Mesodermal cell (in vitro differentiated cells): ENCODE results near the gene NPS.

Experiments used
- H3K27ac ChIP-seq: 2 replicates; pipeline ENCODE4 v1.7.0; 2013; ENCODE audit warnings: mild to moderate bottlenecking, low read depth, low read length, moderate library complexity; ENCODE audit not compliant: severe bottlenecking
- H3K36me3 ChIP-seq: 2 replicates; pipeline ENCODE4 v1.7.1; 2013; ENCODE audit warnings: mild to moderate bottlenecking, low read length, moderate library complexity; ENCODE audit not compliant: control insufficient read depth, insufficient read depth
- H3K4me1 ChIP-seq: one replicate; pipeline ENCODE4 v1.7.1; 2013; ENCODE audit warnings: mild to moderate bottlenecking, low read length; ENCODE audit not compliant: insufficient read depth, control insufficient read depth, poor library complexity, severe bottlenecking
- H3K4me3 ChIP-seq: 2 replicates; pipeline ENCODE4 v1.7.0; 2013; ENCODE audit warnings: low read length, control low read depth, mild to moderate bottlenecking; ENCODE audit not compliant: insufficient read depth, poor library complexity, severe bottlenecking; ENCODE audit errors: extremely low read depth
- H3K9me3 ChIP-seq: 2 replicates; pipeline ENCODE4 v1.7.1; 2013; ENCODE audit warnings: mild to moderate bottlenecking, low read length, moderate library complexity; ENCODE audit not compliant: control insufficient read depth
- WGBS, 2 experiments: methylation state at CpG; one replicate each; pipeline ENCODE4 v1.1.5; 2013; ENCODE audit warnings: missing lambda C conversion rate in 2 of 2; ENCODE audit not compliant: insufficient coverage in 2 of 2; 5-methylcytosine and 5-hydroxymethylcytosine counted together

The NPS gene

DNA sequence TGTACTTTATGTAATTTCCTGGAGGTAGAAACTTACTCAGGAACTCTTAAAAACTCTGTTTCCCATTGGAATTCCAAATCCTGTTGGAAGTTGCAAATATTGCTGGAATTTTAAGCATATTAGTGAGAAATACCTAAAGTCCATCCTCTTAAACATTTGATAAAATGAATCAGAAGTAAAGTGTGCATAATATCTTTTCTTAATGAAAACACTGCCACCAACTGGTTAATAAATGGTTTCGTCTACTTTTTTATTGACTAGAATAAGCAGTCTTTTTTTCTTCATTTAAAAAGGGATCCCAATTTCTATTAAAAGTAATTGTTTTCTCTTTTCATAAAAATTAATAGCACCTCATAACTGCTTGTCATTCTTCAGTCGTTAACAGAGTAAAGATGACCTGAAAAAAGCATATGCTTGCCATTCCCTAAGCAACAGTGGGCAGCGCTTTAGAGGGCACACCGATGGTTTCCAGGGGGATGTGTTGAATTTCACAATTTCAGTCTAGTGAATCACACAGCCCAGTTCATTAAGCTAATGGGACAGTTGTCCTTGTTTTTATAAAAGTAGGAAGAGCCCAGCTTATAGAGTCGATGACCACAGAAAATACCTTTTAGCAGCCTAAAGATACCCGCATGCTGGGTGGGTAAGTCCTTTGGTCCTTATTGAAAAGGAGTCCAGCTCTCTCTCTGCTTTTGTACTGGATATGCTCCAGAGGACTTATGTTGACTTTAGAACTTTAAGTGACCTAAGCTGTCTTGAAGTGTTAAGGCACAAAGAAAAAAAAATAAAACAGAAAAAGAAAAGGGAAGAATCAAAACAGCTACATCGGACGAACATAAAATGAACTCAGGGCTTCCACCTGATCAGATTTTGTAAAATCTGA is 28.5 kb downstream of the NPS start:
- H3K9me3 ChIP-seq = no peaks in the 10 kb centered on the region

GRCh38 chr10:127578259-127578960 is 29.3 kb downstream of the NPS start:
- H3K4me3 ChIP-seq = no peak overlapping the region
- 67 to 79% methylated on average over 6 to 8 of the region's 10 CpGs for WGBS, 2 experiments

More for the DNA sequence above, 28.5 kb downstream of the NPS start:
- no peaks in the 10 kb centered on the region for H3K36me3 ChIP-seq
- H3K4me1 ChIP-seq = no peaks in the 10 kb centered on the region
- 90 to 93% methylated on average over 4 to 6 of the region's 8 CpGs for WGBS, 2 experiments
- H3K4me3 ChIP-seq = no peak overlapping the region
- H3K27ac ChIP-seq = no peak overlapping the region

GRCh38 chr10:127578961-127579305 is 29.8 kb downstream of the NPS start:
- no peaks in the 10 kb centered on the region for H3K9me3 ChIP-seq
- H3K27ac ChIP-seq = no peak overlapping the region
- H3K36me3 ChIP-seq = no peaks in the 10 kb centered on the region
- H3K4me1 ChIP-seq = no peaks in the 10 kb centered on the region
- WGBS, 2 experiments = 80 to 88% methylated on average over 2 to 3 of the region's 7 CpGs
- no peak overlapping the region for H3K4me3 ChIP-seq

More at GRCh38 chr10:127578259-127578960, 29.3 kb downstream of the NPS start:
- no peaks in the 10 kb centered on the region for H3K36me3 ChIP-seq
- H3K4me1 ChIP-seq = no peaks in the 10 kb centered on the region
- H3K9me3 ChIP-seq = no peaks in the 10 kb centered on the region
- no peak overlapping the region for H3K27ac ChIP-seq

DNA sequence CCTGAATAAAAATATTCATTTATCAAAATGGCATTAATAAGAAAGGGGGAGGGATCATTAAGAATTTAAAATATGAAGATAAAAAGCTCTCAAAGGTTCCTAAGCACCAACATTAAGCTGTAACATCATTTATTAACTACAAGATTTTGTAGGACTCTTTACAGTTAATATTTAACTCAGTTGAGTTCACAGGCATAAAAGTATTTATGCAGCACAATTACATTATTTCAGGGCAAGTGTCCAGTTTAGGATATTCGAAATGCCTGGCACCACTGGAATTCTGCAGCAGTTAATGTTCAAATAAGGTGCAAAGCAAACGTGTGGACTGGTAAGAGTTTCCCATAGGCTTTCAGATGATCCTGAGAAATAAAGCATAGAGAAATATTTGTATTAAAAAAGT is 30.5 kb downstream of the NPS start:
- no peak overlapping the region for H3K4me3 ChIP-seq
- no peak overlapping the region for H3K27ac ChIP-seq
- no peaks in the 10 kb centered on the region for H3K9me3 ChIP-seq
- H3K36me3 ChIP-seq = no peaks in the 10 kb centered on the region
- no peaks in the 10 kb centered on the region for H3K4me1 ChIP-seq
- 62 to 63% methylated on average over 2 of the region's 2 CpGs for WGBS, 2 experiments

DNA sequence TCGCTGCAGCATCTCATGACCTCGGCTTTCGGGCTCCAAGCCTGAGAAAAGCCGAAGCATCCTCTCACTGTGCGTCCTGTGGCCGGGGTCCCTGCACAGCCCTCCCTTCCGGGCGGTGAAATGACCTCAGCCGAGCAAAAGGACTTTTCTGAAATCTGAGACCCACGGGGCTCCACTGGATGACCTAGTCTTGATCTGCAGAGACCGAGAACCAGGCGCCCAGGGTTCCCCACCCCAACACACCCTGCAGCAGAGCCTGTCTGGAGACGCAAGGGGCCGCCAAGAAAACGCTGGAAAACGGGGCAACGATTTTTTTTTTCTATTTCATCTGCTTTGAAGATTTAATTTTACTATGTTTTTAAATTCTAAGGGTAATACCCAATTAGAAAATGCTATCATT is 31.7 kb downstream of the NPS start:
- H3K4me3 ChIP-seq = no peak overlapping the region
- H3K27ac ChIP-seq = no peak overlapping the region
- no peaks in the 10 kb centered on the region for H3K36me3 ChIP-seq
- H3K4me1 ChIP-seq = no peaks in the 10 kb centered on the region
- WGBS, 2 experiments = 84 to 96% methylated on average over 8 to 11 of the region's 17 CpGs
- H3K9me3 ChIP-seq = no peaks in the 10 kb centered on the region

DNA sequence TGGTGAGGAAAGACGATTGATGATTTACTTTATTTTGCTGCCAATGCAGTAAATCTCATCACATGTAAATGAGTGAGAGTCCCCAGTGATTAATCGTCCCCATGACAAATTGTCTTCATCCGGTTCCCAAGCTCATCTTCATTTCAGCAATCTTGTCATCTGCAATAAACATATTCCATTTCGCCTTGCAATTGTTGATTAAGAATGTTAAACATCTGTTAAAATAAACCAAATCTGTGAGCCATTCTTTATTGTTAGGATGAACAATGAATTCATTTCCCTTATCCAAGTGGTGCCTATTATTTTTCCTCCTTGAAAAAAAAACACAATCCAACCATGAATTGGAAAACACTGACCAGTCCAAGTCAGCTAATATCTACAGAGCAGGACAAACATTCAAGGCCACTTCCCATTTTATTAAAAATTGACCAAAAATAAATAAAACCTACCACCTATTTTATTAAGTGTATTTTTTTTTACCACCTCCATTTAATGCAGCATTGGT is 36.5 kb downstream of the NPS start:
- H3K9me3 ChIP-seq = no peaks in the 10 kb centered on the region
- 71 to 83% methylated on average over 1 of the region's 4 CpGs for WGBS, 2 experiments
- H3K36me3 ChIP-seq = no peaks in the 10 kb centered on the region
- no peak overlapping the region for H3K4me3 ChIP-seq
- no peak overlapping the region for H3K27ac ChIP-seq
- H3K4me1 ChIP-seq = no peaks in the 10 kb centered on the region

DNA sequence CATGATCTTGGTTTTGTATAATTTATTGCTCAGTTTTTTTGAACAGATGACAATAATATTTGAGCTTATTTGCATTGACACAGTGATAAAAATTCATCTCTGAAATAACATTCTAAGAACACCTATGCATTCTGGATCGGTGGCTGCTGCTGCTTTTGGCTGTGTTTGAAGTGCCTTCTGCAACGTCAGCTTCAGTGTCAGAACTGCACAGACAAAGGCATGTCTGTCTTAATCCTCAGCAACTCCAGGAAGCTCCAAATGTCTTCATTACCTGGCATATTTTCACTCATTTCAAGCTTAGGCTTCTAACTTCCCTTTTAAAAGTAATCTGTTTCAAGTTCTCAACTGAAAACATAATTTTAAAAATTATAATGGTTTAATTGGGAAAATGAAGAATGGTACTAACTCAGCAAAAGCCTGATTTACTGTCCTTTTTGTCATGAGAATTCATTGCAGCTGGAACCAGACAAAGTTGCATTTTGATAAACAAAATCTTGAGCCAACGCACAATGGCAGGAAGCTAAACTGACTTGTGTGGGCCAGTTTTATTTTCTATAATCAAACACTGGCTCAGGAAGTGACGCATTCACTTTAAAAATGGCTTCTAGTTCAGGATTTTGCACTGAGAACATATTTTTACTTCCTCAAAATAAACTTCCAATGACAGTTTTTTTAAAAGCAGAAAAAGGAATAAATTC is 38.7 kb downstream of the NPS start:
- Histone ChIP-seq H3K9me3 (no peaks in the 10 kb centered on the region), H3K4me3 (no peak overlapping the region), H3K36me3 (no peaks in the 10 kb centered on the region), H3K27ac (no peak overlapping the region), H3K4me1 (no peaks in the 10 kb centered on the region)
- 80 to 83% methylated on average over 3 of the region's 4 CpGs for WGBS, 2 experiments

GRCh38 chr10:127592586-127592985 is 43.5 kb downstream of the NPS start:
- Histone ChIP-seq H3K9me3 (no peaks in the 10 kb centered on the region), H3K36me3 (no peaks in the 10 kb centered on the region), H3K4me1 (no peaks in the 10 kb centered on the region), H3K27ac (no peak overlapping the region), H3K4me3 (no peak overlapping the region)
- 74 to 89% methylated on average over 4 of the region's 7 CpGs for WGBS, 2 experiments

- H3K4me1 ChIP-seq = no peaks in the 10 kb centered on the region
- H3K36me3 ChIP-seq = no peaks in the 10 kb centered on the region
- no peak overlapping the region for H3K4me3 ChIP-seq
- no peaks in the 10 kb centered on the region for H3K9me3 ChIP-seq
- 46 to 52% methylated on average over 7 to 10 of the region's 11 CpGs for WGBS, 2 experiments
- H3K27ac ChIP-seq = no peak overlapping the region
These were observed 51.4 kb downstream of the NPS start for GRCh38 chr10:127600479-127600878.
